ENCODE results near the gene FBXO30. TPM values are rescaled to one million over a fixed set of nuclear protein-coding genes. Genes with fewer than 3 reads are reported as not detected.

Gene FBXO30
- total and polyA plus RNA-seq, 9 of the 15 experiments (the other 6 are each of a cell fraction or from before 2014, with no cell fraction given), result 3.6 to 12.8 (median 7.1) TPM

DNA sequence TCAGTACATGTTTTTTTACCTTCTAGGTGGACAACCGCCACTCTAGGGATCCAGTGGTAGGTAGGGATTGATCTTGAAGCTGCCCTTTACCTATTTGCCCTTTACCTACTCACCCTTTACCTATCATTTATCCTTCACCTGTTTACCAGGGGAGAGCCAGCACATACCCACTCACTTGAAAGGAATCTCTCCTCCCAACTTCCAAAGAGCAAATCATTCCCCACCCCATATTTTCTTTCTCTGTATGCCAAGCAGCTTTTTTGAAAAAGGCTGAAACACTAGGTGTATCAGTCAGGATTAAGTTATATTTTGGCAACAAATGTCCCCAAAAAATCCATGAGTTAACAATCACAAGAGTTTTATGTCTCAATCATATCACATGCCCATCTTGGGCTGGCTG, 68.7 kb downstream of the FBXO30 start (continued):
- TF ChIP-seq, protein P1, sequence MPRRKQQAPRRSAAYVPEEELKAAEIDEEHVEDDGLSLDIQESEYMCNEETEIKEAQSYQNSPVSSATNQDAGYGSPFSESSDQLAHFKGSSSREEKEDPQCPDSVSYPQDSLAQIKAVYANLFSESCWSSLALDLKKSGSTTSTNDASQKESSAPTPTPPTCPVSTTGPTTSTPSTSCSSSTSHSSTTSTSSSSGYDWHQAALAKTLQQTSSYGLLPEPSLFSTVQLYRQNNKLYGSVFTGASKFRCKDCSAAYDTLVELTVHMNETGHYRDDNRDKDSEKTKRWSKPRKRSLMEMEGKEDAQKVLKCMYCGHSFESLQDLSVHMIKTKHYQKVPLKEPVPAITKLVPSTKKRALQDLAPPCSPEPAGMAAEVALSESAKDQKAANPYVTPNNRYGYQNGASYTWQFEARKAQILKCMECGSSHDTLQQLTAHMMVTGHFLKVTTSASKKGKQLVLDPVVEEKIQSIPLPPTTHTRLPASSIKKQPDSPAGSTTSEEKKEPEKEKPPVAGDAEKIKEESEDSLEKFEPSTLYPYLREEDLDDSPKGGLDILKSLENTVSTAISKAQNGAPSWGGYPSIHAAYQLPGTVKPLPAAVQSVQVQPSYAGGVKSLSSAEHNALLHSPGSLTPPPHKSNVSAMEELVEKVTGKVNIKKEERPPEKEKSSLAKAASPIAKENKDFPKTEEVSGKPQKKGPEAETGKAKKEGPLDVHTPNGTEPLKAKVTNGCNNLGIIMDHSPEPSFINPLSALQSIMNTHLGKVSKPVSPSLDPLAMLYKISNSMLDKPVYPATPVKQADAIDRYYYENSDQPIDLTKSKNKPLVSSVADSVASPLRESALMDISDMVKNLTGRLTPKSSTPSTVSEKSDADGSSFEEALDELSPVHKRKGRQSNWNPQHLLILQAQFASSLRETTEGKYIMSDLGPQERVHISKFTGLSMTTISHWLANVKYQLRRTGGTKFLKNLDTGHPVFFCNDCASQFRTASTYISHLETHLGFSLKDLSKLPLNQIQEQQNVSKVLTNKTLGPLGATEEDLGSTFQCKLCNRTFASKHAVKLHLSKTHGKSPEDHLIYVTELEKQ (CRISPR knock-in tag; IDR thresholded peaks at IDR 0.05), result no peak
- TF ChIP-seq TAF1 (IDR thresholded peaks at IDR 0.05; ENCODE audit: control insufficient read depth, extremely low read depth, insufficient read depth, low read length, severe bottlenecking) (no peak), GATAD2B (IDR thresholded peaks at IDR 0.05; ENCODE audit: borderline replicate concordance) (no peak), ZBTB17 (CRISPR knock-in tag; IDR thresholded peaks at IDR 0.05) (no peak), ZNF134 (CRISPR knock-in tag; conservative IDR thresholded peaks at IDR 0.05) (no peak)

- Histone ChIP-seq H3K36me3 (ENCODE audit: control insufficient read depth, insufficient read depth, low read length) (no peaks in the 10 kb centered on the region), H2AFZ (ENCODE audit: low read depth, low read length) (no peak overlapping the region), H3K9me1 (ENCODE audit: control insufficient read depth, insufficient read depth, low read length) (no peaks in the 10 kb centered on the region), H3K9me3 (replicated peaks; ENCODE audit: control insufficient read depth, insufficient read depth, low read depth, low read length) (no peaks in the 10 kb centered on the region), H3K9ac (ENCODE audit: insufficient read depth in 1 of 2, low read depth in 2 of 2, low read length in 2 of 2) (no peak overlapping the region), H3K4me2 (ENCODE audit: insufficient read depth, low read length) (no peak overlapping the region), H3K79me2 (ENCODE audit: control insufficient read depth, insufficient read depth, low read length) (no peaks in the 10 kb centered on the region), H3K27ac (ENCODE audit: extremely low read depth, low read depth, low read length) (no peak overlapping the region), H3K4me3 (no peak overlapping the region), H4K20me1 (replicated peaks; ENCODE audit: control insufficient read depth, insufficient read depth, low read length) (no peaks in the 10 kb centered on the region), H3K27me3 (ENCODE audit: control insufficient read depth in 2 of 2, insufficient read depth in 2 of 2, low read length in 2 of 2) (no peaks in the 10 kb centered on the region), H3K4me1 (replicated peaks in 1 of 2; ENCODE audit: control insufficient read depth in 2 of 2, insufficient read depth in 2 of 2, low read length in 2 of 2) (peaks cover 0 to 3% of the 10 kb centered on the region in 2 experiments; a peak in 2 of 5 replicates)
- POLR2A ChIA-PET, result interaction anchor here (0.7 to 2.2 kb wide), 3 partner anchors 10 to 71 kb away, joined by 3 to 8 read pairs (median 4); partner anchors contain the start of genes EPM2A and FBXO30
- WGBS (ENCODE audit: insufficient coverage, low coverage, missing lambda C conversion rate), result 43% methylated on average over 2 of the region's 2 CpGs
- no TSS peak for BruUV-seq (replicated peaks)
- DNase-seq (ENCODE audit: extremely low read depth in 1 of 4, low spot score in 3 of 4) (no peak), FAIRE-seq (no peak), ATAC-seq (no peak)
- in situ Hi-C loops (cut with MboI), result no loop called here
- CTCF ChIA-PET (ENCODE audit: low intra/inter-chr PET ratio), result no interaction called here
- intact Hi-C loops (cut with micrococcal nuclease), result no loop called here
- no peak for TF ChIP-seq ZNF3 (CRISPR knock-in tag; IDR thresholded peaks at IDR 0.05)
- TF ChIP-seq MCM3 (IDR thresholded peaks at IDR 0.05), result no peak
- no peak for TF ChIP-seq FOXJ2 (tag; IDR thresholded peaks at IDR 0.05)
- no peak for TF ChIP-seq ILF3 (IDR thresholded peaks at IDR 0.05; ENCODE audit: borderline replicate concordance)
- no peak for TF ChIP-seq DMBX1 (CRISPR knock-in tag; IDR thresholded peaks at IDR 0.05; ENCODE audit: borderline replicate concordance)
- TF ChIP-seq BACH1 (tag; IDR thresholded peaks at IDR 0.05), result no peak
- TF ChIP-seq HDAC1 (IDR thresholded peaks at IDR 0.05), result no peak
- TF ChIP-seq, protein P1 (CRISPR knock-in tag; IDR thresholded peaks at IDR 0.05), result no peak
- TF ChIP-seq, protein P2, sequence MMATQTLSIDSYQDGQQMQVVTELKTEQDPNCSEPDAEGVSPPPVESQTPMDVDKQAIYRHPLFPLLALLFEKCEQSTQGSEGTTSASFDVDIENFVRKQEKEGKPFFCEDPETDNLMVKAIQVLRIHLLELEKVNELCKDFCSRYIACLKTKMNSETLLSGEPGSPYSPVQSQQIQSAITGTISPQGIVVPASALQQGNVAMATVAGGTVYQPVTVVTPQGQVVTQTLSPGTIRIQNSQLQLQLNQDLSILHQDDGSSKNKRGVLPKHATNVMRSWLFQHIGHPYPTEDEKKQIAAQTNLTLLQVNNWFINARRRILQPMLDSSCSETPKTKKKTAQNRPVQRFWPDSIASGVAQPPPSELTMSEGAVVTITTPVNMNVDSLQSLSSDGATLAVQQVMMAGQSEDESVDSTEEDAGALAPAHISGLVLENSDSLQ (IDR thresholded peaks at IDR 0.05), result no peak
- TF ChIP-seq ZNF561 (CRISPR knock-in tag; conservative IDR thresholded peaks at IDR 0.05), result no peak
- no peak for TF ChIP-seq SMARCA5 (IDR thresholded peaks at IDR 0.05)
Observed at GRCh38 chr6:145744619-145745018, 70.0 kb downstream of the FBXO30 start.

Data from K562 (cell line).